GM04503 (cell line): ENCODE measurements around the gene SUFU.
"Not testable (repeated sequence)": the region's sequence is repeated elsewhere in the genome, so short reads cannot be mapped to it uniquely, and the experiment has no call there.

Experiments
- DNase-seq: peaks from one replicate; pipeline ENCODE4 v3.0.0-alpha.2; 2012; ENCODE audit warnings: low read depth

Gene SUFU

GRCh38 chr10:102480396-102480795 lies 23.4 kb upstream of the SUFU start:
- DNase-seq: no peak

- no peak for DNase-seq
Measured at GRCh38 chr10:102484021-102484420, 19.8 kb upstream of the SUFU start.

- DNase-seq: no peak
Measured at GRCh38 chr10:102485093-102485784, 18.5 kb upstream of the SUFU start.

GRCh38 chr10:102491136-102491535 lies 12.6 kb upstream of the SUFU start:
- no peak for DNase-seq

GRCh38 chr10:102492344-102492939 lies 11.3 kb upstream of the SUFU start:
- DNase-seq: no peak

- no peak for DNase-seq
Measured at GRCh38 chr10:102492983-102493382, 10.8 kb upstream of the SUFU start.

- DNase-seq: no peak
Measured at GRCh38 chr10:102493771-102494170, 10.0 kb upstream of the SUFU start.

GRCh38 chr10:102497545-102497944 lies 6.2 kb upstream of the SUFU start:
- DNase-seq: no peak

- DNase-seq: no peak
Measured at GRCh38 chr10:102499356-102499755, 4.4 kb upstream of the SUFU start.

GRCh38 chr10:102500686-102501085 lies 3.1 kb upstream of the SUFU start:
- not testable (repeated sequence) for DNase-seq

GRCh38 chr10:102501201-102502028 lies 2.4 kb upstream of the SUFU start:
- DNase-seq: no peak

GRCh38 chr10:102502029-102502336 lies 1.8 kb upstream of the SUFU start:
- peak; percentile 93 for DNase-seq

GRCh38 chr10:102502337-102503151 lies 1.2 kb upstream of the SUFU start, which contains the start of gene ACTR1A:
TSS of gene ACTR1A (minus strand) at chr10:102502712. CDS start at chr10:102502647, 65 bp downstream.
- DNase-seq: peak; percentile 98

- no peak for DNase-seq
Measured at GRCh38 chr10:102504179-102504975, 605 bp downstream of the SUFU start.

- DNase-seq: no peak
Measured at GRCh38 chr10:102504976-102505300, 1.2 kb downstream of the SUFU start.

- no peak for DNase-seq
Measured at GRCh38 chr10:102505462-102506115, 1.8 kb downstream of the SUFU start.

GRCh38 chr10:102507521-102507920 lies 3.7 kb downstream of the SUFU start:
- DNase-seq: no peak

- no peak for DNase-seq
Measured at GRCh38 chr10:102508506-102508905, 4.7 kb downstream of the SUFU start.

- DNase-seq: no peak
Measured at GRCh38 chr10:102509387-102509786, 5.6 kb downstream of the SUFU start.

GRCh38 chr10:102511583-102512274 lies 8.0 kb downstream of the SUFU start:
- DNase-seq: no peak
